ENCODE results near the gene MTARC2.

The MTARC2 gene

DNA sequence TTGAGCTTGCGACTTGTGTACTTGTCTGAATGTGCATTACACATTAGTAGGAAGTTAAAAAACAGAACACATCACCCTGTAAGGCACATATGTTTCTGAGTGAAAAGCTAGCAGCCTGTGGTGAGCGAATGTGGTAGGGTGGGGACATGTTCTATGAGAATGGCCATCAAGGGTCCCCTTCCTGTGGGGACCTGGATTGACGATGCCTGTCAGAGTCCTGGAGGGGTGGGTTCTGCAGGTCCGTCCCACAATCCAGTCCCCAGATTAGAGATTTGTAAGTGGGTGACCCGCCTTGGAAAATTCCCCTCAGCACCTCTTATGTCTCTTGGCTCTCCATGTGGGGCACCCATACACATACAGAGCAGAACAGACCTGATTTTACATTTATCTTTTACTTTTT lies 78.6 kb downstream of the MTARC2 start:
- Histone ChIP-seq H3K27ac (no peak overlapping the region), H3K36me3 (replicated peaks) (no peaks in the 10 kb centered on the region), H3K27me3 (replicated peaks) (no peaks in the 10 kb centered on the region), H3K4me3 (ENCODE audit: low read depth, low read length) (no peak overlapping the region)
- no peak for DNase-seq
- TF ChIP-seq, protein P1, sequence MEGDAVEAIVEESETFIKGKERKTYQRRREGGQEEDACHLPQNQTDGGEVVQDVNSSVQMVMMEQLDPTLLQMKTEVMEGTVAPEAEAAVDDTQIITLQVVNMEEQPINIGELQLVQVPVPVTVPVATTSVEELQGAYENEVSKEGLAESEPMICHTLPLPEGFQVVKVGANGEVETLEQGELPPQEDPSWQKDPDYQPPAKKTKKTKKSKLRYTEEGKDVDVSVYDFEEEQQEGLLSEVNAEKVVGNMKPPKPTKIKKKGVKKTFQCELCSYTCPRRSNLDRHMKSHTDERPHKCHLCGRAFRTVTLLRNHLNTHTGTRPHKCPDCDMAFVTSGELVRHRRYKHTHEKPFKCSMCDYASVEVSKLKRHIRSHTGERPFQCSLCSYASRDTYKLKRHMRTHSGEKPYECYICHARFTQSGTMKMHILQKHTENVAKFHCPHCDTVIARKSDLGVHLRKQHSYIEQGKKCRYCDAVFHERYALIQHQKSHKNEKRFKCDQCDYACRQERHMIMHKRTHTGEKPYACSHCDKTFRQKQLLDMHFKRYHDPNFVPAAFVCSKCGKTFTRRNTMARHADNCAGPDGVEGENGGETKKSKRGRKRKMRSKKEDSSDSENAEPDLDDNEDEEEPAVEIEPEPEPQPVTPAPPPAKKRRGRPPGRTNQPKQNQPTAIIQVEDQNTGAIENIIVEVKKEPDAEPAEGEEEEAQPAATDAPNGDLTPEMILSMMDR (IDR thresholded peaks at IDR 0.05; ENCODE audit: low read depth, low read length, missing control alignments): no peak
- in situ Hi-C loops (cut with HindIII; ENCODE audit: low pct_ligation_motif_present, low sequenced_read_pairs): no loop called here

DNA sequence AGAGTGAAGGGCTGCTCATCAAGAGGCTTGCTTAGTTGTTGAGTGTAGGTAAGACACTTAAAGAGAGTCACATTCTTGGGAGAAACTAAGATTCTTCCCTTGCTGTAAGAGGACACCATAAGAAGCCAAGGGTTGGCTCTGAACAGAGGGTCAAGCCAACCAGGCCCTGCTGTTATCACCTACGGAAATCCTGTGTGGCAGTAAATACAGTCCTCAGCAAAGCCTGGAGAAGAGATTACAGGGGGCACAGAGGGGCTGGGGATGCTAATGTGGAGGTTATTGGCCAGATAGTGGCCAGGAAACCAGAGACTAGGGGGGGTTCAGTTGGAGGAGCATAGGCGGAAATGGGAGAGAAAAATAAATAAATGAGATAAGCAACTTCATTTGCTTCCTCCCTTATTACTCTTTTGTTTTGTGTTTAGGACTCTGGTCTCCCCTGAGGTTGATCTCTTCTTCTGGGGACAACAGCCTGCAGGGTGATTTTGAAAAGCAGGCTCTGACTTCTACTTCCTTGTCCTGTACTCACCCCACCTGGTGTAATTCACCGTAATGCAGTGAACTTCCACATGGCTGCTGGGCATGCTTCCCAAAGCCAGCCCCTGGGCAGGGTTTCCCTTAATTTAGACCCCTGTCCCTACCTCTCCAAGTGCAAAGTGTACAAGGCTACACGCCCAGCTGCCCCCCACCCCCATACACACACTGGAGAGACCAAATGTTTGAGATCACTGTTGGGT lies 79.5 kb downstream of the MTARC2 start:
- TF ChIP-seq, protein P1 (IDR thresholded peaks at IDR 0.05; ENCODE audit: low read depth, low read length, missing control alignments): no peak
- in situ Hi-C loops (cut with HindIII; ENCODE audit: low pct_ligation_motif_present, low sequenced_read_pairs): no loop called here
- no peaks in the 10 kb centered on the region for H3K36me3 ChIP-seq (replicated peaks)
- H3K27ac ChIP-seq: no peak overlapping the region
- no peak for DNase-seq
- H3K27me3 ChIP-seq (replicated peaks): no peaks in the 10 kb centered on the region
- H3K4me3 ChIP-seq (ENCODE audit: low read depth, low read length): no peak overlapping the region

DNA sequence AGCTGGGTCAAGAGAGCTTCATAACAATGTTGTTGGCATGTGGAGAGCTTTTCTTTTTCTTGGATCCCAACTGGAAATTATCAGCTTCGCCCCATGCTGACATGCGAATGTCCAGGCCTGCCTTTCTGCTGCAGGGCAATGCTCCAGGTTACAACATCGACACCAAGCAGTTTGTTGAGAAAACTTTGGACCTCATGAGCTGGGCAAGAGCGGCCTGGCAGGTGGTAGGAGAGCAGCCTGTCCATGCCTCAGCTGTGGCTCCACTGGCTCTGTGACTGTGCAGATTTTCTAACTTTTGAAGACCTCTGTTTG lies 80.0 kb downstream of the MTARC2 start:
- TF ChIP-seq, protein P1 (IDR thresholded peaks at IDR 0.05; ENCODE audit: low read depth, low read length, missing control alignments): no peak
- in situ Hi-C loops (cut with HindIII; ENCODE audit: low pct_ligation_motif_present, low sequenced_read_pairs): no loop called here

DNA sequence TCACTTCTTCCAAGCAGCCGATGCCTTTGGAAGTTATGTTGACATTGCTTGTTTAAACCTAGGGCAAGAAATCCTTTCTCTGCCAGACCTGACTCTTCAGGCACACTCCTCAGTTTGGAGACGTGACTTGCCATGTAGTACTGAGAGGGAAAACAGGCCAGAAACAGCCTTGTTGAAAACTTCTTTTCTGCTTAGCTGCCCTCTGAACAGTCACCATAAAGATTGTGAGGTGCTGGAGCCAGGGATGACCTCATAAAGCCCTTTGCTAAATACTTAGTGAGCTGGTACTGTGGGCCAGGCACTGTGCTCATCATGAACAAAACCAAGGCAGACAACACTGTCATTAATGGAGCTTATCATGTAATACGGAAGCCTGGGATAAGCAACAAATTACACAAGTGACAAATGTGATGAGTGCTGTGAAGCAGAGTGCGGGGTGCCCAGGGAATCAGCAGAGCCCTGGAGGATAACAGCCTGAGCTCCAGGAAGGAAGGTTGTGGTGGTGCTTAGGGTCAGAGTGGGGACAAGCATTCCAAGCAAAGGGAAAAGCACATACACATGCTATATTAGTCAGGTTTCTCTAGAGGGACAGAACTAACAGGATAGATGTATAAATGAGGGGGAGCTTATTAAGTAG lies 80.9 kb downstream of the MTARC2 start:
- H3K27ac ChIP-seq: no peak overlapping the region
- DNase-seq: no peak
- no peaks in the 10 kb centered on the region for H3K27me3 ChIP-seq (replicated peaks)
- TF ChIP-seq, protein P1 (IDR thresholded peaks at IDR 0.05; ENCODE audit: low read depth, low read length, missing control alignments): no peak
- H3K36me3 ChIP-seq (replicated peaks): no peaks in the 10 kb centered on the region
- in situ Hi-C loops (cut with HindIII; ENCODE audit: low pct_ligation_motif_present, low sequenced_read_pairs): no loop called here
- no peak overlapping the region for H3K4me3 ChIP-seq (ENCODE audit: low read depth, low read length)

More for the DNA sequence above, 80.0 kb downstream of the MTARC2 start:
- Histone ChIP-seq H3K4me3 (ENCODE audit: low read depth, low read length) (no peak overlapping the region), H3K27ac (no peak overlapping the region), H3K27me3 (replicated peaks) (no peaks in the 10 kb centered on the region), H3K36me3 (replicated peaks) (no peaks in the 10 kb centered on the region)
- no peak for DNase-seq

DNA sequence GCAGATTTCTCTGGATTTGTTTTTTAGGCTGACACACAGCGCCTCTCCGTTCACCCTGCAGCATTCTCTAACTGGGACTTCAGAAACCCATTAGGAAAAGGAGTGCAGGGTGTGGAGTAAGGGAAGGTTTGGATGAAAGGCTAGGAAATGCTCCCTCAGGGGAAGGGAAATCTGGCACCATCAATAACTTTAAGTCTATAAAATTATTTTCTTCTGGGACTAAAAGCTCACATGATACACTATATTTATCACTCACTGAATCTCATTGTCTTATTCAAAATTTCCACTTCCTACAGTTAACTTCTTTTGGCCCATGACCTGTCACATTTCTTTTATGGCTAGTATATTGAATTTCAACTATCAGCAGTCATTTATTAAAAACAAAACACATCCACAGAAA lies 85.3 kb downstream of the MTARC2 start:
- Histone ChIP-seq H3K36me3 (replicated peaks) (no peaks in the 10 kb centered on the region), H3K27ac (no peak overlapping the region), H3K27me3 (replicated peaks) (no peaks in the 10 kb centered on the region), H3K4me3 (ENCODE audit: low read depth, low read length) (no peak overlapping the region)
- TF ChIP-seq, protein P1 (IDR thresholded peaks at IDR 0.05; ENCODE audit: low read depth, low read length, missing control alignments): no peak
- in situ Hi-C loops (cut with HindIII; ENCODE audit: low pct_ligation_motif_present, low sequenced_read_pairs): no loop called here
- no peak for DNase-seq

Measured in brain microvascular endothelial cell (primary cell).